Measurements from ENCODE around the gene PCNX3. TPM values are rescaled to one million over a fixed set of nuclear protein-coding genes. Genes with fewer than 3 reads are reported as not detected.

The PCNX3 gene
- total RNA-seq, 2 donors from 2014 or later = 48.1 to 57.3 TPM

DNA sequence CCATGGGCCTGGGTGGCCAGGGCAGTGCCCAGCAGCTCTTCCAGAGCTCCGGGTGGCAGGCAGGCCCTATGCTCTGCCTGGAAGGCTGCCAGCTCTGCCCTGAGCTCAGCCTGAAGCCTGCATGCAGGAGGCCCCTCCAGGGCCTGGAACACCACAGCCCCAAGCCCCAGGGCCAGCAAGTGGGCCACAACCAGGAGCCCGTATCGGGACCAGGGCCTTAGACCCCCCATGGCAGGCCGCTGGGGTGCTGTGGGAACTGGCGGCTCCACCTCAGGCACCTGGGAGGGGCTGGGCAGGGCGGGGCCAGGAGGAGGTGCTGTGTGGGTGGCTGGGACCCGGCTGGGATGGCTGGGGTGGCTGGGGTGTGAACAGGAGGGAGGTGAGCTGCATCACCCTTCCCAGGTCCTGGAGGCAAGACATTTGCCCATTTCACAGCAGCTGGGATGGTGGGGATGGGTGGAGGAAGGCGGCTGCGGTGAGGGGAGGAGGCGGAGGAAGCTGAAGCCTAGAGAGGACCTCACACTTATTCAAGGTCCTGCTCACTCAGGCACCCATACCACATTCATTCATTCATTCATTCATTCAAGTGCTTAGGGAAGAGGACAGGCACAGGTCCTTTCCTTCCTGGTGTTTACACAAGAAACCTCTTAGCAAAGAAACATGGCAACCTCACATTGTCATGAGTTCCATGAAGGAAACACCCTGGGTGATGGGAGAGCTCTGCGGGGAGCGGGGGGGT lies 19.9 kb upstream of the PCNX3 start, which contains the start of gene KCNK7:
Gene KCNK7, minus strand, starts transcription at position 258 of the 739 bp plus-strand sequence. Its CDS starts 28 bp downstream, at position 230.
- Mint-ChIP-seq H3K4me3 (no peak within 1 kb of the TSS), H3K36me3 (ENCODE audit: low read depth) (peaks cover 12% of the 10 kb centered on the region), H3K4me1 (peaks cover 2% of the 10 kb centered on the region), H3K27me3 (ENCODE audit: insufficient read depth) (peaks cover 38% of the 10 kb centered on the region), H3K9me3 (no peaks in the 10 kb centered on the region), H3K27ac (no peak within 1 kb of the TSS)
- no peaks in the 10 kb centered on the region for H3K9me3 ChIP-seq (ENCODE audit: control insufficient read depth, low read length)
- no peak within 1 kb of the TSS for H3K9ac ChIP-seq (ENCODE audit: extremely low read depth, low read length, poor library complexity, severe bottlenecking)
- DNase-seq = no peak
- H3K27me3 ChIP-seq (ENCODE audit: control insufficient read depth, insufficient read depth, low read length, poor library complexity, severe bottlenecking) = peaks cover 24% of the 10 kb centered on the region
- H3K4me1 ChIP-seq (ENCODE audit: control insufficient read depth, insufficient read depth, low read length) = no peaks in the 10 kb centered on the region
- no peak within 1 kb of the TSS for H3K27ac ChIP-seq (ENCODE audit: low read depth, low read length)
- H3K4me3 ChIP-seq (ENCODE audit: low read length) = no peak within 1 kb of the TSS
- peaks cover 13% of the 10 kb centered on the region for H3K36me3 ChIP-seq (ENCODE audit: control insufficient read depth, insufficient read depth, low read length)
- TF ChIP-seq, protein P1, sequence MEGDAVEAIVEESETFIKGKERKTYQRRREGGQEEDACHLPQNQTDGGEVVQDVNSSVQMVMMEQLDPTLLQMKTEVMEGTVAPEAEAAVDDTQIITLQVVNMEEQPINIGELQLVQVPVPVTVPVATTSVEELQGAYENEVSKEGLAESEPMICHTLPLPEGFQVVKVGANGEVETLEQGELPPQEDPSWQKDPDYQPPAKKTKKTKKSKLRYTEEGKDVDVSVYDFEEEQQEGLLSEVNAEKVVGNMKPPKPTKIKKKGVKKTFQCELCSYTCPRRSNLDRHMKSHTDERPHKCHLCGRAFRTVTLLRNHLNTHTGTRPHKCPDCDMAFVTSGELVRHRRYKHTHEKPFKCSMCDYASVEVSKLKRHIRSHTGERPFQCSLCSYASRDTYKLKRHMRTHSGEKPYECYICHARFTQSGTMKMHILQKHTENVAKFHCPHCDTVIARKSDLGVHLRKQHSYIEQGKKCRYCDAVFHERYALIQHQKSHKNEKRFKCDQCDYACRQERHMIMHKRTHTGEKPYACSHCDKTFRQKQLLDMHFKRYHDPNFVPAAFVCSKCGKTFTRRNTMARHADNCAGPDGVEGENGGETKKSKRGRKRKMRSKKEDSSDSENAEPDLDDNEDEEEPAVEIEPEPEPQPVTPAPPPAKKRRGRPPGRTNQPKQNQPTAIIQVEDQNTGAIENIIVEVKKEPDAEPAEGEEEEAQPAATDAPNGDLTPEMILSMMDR (conservative IDR thresholded peaks at IDR 0.05) = no peak
- WGBS, 2 experiments (ENCODE audit: insufficient coverage in 1 of 2, insufficient read length in 1 of 2) = 86 to 100% methylated on average over 2 to 12 of the region's 12 CpGs

DNA sequence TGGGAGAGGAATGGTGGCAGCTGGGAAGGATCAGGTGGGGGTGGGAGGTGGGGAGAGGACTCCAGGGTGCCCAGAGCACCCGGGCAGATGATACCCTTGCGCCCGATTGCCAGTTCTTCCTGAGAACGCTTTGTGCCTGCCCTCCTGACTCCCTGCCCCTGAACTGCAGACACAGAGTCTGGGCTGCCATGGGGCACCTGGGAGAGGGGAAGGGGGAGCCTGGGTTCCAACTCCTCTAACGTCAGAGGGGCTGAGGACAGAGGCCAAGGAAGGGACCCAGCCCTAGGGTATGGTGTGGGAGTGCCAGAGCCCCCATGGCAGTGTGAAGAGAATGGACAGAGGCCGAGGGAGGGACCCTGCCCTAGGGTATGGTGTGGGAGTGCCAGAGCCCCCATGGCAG lies 19.1 kb upstream of the PCNX3 start:
- Histone ChIP-seq H3K9me3 (ENCODE audit: control insufficient read depth, low read length) (no peaks in the 10 kb centered on the region), H3K27ac (ENCODE audit: low read depth, low read length) (no peak overlapping the region), H3K4me3 (ENCODE audit: low read length) (no peak overlapping the region), H3K36me3 (ENCODE audit: control insufficient read depth, insufficient read depth, low read length) (peaks cover 13% of the 10 kb centered on the region), H3K9ac (ENCODE audit: extremely low read depth, low read length, poor library complexity, severe bottlenecking) (no peak overlapping the region), H3K4me1 (ENCODE audit: control insufficient read depth, insufficient read depth, low read length) (no peaks in the 10 kb centered on the region), H3K27me3 (ENCODE audit: control insufficient read depth, insufficient read depth, low read length, poor library complexity, severe bottlenecking) (peaks cover 16% of the 10 kb centered on the region)
- no peaks in the 10 kb centered on the region for H3K4me1 Mint-ChIP-seq
- no peaks in the 10 kb centered on the region for H3K9me3 Mint-ChIP-seq
- WGBS, 2 experiments (ENCODE audit: insufficient coverage in 1 of 2, insufficient read length in 1 of 2) = 79 to 87% methylated on average over 2 to 6 of the region's 6 CpGs
- TF ChIP-seq, protein P1 (conservative IDR thresholded peaks at IDR 0.05) = no peak
- peaks cover 12% of the 10 kb centered on the region for H3K36me3 Mint-ChIP-seq (ENCODE audit: low read depth)
- H3K27ac Mint-ChIP-seq = no peak overlapping the region
- H3K27me3 Mint-ChIP-seq (ENCODE audit: insufficient read depth) = peaks cover 30% of the 10 kb centered on the region
- H3K4me3 Mint-ChIP-seq = no peak overlapping the region
- no peak for DNase-seq

DNA sequence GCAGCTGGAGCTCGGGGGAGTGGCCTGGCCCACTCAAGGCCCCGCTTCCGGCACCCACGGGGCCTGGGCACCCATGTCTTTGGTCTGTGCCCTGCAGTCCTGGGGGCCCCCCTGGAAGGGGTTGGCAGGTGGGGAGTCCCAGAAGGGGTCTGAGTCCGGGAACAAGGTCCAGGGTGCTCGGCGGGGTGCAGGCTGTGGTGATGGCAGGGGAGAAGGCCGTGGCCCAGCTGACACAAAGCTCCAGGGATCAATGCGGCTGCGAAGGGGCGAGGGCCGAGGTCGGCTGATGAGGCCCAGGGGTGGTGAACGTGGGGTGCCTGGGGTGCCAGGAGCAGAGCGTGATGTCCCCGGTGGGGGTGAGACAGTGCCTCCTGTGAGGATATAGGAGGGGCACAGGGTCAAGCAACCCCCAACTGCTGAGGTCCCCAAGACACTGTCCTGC lies 17.3 kb upstream of the PCNX3 start:
- H3K27ac Mint-ChIP-seq = no peak overlapping the region
- peaks cover 19% of the 10 kb centered on the region for H3K27me3 Mint-ChIP-seq (ENCODE audit: insufficient read depth)
- 90 to 93% methylated on average over 6 to 16 of the region's 16 CpGs for WGBS, 2 experiments (ENCODE audit: insufficient coverage in 1 of 2, insufficient read length in 1 of 2)
- no peak overlapping the region for H3K4me3 Mint-ChIP-seq
- no peaks in the 10 kb centered on the region for H3K9me3 Mint-ChIP-seq
- peaks cover 19% of the 10 kb centered on the region for H3K36me3 Mint-ChIP-seq (ENCODE audit: low read depth)
- H3K4me1 Mint-ChIP-seq = no peaks in the 10 kb centered on the region
- no peak for DNase-seq
- Histone ChIP-seq H3K4me1 (ENCODE audit: control insufficient read depth, insufficient read depth, low read length) (no peaks in the 10 kb centered on the region), H3K4me3 (ENCODE audit: low read length) (no peak overlapping the region), H3K9me3 (ENCODE audit: control insufficient read depth, low read length) (no peaks in the 10 kb centered on the region), H3K36me3 (ENCODE audit: control insufficient read depth, insufficient read depth, low read length) (peaks cover 19% of the 10 kb centered on the region), H3K27me3 (ENCODE audit: control insufficient read depth, insufficient read depth, low read length, poor library complexity, severe bottlenecking) (peaks cover 6% of the 10 kb centered on the region), H3K27ac (ENCODE audit: low read depth, low read length) (no peak overlapping the region), H3K9ac (ENCODE audit: extremely low read depth, low read length, poor library complexity, severe bottlenecking) (no peak overlapping the region)
- TF ChIP-seq, protein P1 (conservative IDR thresholded peaks at IDR 0.05) = no peak

All from endodermal cell (in vitro differentiated cells).